NCI-H187 treated with DMSO at 0.1 percent for 48 hours (cell line): ENCODE measurements around the gene SLC38A7.
"Not testable (repeated sequence)": the region's sequence is repeated elsewhere in the genome, so short reads cannot be mapped to it uniquely, and the experiment has no call there.

Experiments
- DNase-seq: peaks from one replicate; lab custom pipeline; 2025; lab: John Stamatoyannopoulos, UW

The SLC38A7 gene

DNA sequence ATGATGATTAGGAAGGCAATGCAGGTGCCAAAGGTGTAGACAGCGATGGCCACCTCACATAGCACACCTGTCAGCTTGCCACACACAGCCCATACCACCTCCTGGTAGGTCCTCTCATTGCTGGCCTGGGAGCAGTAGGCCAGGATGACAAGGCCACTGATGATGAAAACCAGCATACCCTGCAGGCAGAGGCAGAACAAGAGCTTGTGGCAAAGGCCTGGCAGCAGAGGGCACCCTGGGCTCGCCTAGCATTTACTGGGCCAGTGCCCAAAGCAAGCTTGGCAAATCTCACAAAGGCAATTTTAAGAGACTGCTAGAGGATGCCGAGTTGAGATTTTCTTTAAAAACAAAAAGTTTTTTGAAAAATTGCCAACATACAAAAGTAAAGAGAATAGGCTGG is 5.9 kb downstream of the SLC38A7 start:
- no peak for DNase-seq

DNA sequence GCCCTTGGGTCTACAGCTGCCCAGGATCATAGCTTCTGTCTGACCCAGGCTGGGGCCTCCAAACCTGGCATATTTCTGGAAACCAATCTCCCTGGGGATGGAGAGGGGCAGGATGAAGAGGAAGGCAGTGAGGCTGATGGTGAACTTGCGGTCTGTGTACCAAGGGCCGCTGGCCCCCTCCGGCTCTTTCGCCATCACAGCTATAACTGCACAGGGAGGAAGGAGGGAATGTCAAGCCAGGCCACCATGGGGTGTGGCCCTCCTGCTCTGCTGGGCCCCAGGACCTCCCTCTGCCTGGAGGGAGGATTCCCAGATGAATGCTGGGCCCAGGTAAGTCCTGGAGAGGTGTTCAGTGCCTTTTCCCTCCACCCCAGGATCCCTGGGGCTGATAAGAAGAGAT is 6.3 kb downstream of the SLC38A7 start:
- no peak for DNase-seq

DNA sequence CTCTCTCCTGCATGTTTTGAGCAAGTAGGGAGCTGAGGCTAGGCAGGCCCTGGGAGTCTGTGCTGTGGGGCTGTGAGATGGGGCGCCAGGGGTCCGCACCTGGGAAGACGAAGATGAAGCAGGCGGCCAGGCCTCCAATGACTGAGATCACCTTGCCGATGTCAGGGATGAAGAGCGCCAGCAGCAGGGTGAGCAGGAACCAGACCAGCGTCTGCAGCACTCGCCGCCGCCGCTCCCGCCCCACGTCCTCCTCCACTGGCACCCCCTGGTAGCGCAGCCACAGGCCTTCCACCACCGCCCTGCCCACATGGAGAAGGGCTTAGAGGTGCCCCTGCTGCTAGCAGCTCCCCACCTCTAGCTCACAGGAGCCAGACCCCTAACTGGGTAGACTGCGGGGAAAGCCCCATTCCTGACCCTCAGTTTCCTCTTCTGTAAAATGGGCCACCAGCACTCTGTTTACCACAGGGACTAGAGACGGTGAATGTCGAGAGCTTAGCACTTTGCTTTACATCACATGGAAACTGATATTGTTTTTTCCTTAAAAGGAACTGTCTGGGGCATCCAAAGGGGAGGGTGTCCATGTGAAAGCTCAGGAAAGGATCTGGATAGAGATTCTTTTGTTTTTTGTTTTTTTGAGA is 13.5 kb downstream of the SLC38A7 start:
- no peak for DNase-seq

DNA sequence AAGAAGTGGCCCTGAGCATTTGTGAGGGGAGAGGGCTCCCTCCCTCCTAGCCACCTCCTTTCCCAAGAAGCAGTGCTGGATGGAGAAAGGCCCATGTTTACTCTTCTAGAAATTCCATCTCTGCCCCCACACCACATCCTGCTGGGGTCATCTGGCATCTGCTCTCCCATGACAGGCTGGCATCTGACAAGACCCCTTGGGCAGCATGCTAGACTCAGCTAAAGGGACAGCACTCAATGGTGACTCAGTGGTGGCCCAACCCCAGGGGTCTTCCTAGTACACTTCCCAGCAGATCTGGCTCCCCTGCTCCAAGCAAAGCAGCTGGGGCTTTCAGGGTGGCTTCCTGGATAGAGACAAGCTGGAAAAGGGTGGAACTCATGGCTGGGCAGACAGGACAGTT is 14.4 kb downstream of the SLC38A7 start:
- DNase-seq = no peak

DNA sequence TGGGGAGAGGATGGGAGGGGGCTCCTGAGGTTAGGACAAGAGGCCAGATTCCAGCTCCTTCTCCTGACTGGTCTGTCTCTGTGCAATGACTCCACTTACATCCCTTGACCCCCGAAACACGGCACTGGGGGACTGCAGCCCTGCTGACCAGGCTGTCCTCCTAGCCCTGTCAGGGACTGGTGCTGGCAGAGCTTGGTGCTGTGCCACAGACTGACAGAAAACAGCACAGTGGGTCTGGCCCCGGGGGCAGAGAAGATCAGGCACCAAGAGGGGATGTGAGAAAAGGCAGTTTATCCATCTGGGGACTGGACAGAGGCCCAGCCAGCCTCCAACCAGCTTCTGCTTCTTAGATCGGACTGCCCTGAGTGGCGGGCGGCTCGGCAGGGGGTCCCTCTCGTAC is 19.4 kb downstream of the SLC38A7 start:
- no peak for DNase-seq

DNA sequence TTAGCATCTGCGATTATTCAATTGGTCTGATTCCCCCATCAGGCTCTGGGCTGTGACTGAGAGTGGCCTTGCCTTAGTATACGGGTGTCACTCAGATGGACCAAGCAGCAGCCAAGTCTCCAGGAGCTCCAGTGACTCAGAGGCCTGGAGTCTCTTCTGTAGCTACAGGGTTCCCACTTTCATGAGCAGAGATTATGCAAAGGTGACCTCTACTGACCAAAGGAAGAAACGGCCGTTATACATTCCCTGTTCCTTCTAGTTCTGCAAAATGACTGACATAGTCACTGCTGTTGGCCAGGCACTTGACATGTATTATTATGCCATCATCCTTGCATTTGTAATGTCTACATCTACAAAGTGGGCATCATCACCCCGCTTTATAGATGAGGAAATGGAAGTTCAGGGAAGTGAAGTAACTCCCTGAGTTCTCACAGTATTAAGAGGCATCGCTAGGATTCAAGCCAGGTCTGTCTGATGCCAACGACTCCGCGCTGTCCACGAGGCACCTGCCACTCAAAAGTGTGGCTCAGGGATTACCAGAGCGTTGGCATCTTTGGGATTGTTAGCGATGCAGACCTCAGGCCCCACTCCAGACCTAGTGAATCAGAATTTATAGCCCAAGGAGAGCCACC is 23.3 kb downstream of the SLC38A7 start:
- DNase-seq = no peak

DNA sequence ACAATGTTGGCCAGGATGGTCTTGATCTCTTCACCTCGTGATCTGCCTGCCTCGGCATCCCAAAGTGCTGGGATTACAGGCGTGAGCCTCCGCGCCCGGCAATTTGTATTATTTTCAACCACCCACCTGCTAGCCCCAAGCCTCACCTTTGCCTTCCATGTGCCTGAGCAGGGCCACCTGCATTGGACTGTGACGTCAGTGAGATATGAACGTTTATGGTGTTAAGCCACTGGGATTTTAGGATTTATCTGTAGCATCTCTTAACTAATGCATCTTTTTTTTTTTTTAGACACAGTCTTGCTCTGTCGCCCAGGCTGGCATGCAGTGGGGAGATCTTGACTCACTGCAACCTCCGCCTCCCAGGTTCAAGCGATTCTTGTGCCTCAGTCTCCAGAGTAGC is 24.7 kb downstream of the SLC38A7 start:
- DNase-seq = not testable (repeated sequence)

DNA sequence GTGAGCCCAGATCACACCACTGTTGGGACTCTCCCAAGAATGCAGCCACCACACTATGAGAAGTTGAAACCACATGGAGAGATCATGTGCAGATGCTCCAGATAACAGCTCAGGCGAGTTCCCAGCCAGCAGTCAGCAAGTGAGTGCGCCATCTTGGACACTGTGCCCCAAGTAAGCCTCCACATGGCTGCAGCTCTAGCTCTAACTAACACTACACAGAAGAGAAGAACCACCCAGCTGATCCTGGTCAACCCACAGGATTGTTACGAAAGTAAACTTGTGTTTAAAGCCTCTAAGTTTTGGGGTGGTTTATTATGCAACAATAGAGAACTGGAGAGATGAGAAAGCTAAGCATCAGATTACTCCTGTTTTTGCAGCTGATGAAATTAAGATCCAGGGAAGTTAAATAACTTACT is 25.8 kb downstream of the SLC38A7 start:
- DNase-seq = no peak

DNA sequence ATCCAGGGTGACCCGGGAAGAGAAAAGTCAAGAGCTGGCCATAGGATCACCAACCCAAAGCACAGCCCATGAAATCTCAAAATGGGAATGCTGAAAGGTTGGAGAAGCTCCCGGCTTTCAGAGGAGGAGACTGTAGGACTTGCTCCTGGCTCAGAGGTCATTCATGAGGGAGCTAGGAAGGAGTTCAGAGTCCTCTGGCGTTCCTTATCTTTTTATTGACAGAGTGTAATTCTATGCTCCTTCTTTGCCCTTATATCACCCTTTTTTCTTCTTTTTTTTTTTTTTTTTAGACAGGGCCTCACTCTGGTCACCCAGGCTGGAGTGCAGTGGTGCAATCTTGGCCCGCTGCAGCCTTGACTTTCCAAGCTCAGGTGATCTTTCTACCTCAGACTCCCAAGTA is 27.7 kb downstream of the SLC38A7 start:
- DNase-seq = no peak

DNA sequence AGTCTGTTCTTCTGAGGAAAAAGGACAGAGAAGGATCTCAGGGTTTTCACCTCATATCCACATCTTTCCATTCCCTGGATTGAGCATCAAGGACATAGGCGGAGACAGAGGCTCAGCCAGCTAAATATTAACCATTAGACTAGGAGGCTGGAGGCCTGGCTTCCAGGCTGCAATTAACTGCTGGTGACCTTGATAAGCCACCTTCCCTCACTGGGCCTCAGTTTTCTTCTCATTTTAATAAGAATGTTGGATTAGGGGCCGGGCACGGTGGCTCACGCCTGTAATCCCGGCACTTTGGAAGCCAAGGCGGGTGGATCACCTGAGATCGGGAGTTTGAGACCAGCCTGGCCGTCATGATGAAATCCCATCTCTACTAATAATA is 29.4 kb downstream of the SLC38A7 start:
- no peak for DNase-seq

DNA sequence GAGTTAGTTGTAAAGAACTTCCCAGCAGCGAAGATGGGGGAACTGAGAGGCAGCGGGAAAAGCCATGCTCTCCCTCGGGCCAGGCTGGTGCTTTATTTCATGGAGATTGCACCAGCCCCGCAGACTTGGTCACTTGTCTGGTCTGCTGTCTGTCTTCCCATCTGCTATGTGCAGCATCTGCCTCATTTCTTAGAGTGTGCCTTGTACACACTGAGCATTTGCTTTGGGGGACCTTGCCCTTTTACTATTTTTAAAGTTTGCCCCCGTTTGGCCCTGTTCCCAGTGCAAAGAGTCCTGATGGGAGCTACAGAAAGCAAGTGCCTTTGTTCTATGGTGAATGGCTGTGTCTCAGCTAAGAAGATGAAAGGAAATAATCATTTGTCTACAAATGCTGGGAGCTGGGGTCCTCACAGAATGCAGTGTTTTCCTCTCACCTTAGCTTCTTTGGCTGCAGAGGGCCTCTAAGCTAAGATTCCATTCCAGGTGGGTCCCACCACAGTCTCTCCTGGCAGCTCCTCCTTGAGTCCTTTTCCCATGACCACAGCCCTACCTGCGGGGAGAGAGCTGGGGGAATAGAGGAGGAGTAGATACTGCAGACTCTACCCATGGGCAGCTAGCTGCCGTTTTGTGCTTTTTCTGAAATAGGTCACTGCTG is 29.9 kb downstream of the SLC38A7 start:
- no peak for DNase-seq

DNA sequence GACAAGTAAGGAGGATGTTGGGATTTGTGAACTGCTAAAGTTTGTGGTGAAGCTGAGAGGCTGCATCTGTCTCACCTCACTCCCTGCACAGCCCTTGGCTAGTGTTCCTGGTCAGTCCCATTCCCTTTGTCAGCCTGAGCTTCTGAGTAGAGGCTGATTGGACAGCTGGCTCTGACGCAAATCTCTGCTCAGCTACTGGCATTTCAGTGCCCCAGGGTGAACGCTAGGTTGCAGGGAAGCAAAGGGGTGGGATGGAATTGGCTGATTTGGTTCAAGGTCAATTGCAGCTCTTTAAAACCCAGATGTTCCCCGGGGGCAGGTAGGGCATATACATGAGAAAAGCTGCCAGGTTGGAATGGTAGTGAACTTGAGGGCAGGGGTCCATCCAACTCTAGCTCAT is 31.8 kb downstream of the SLC38A7 start:
- DNase-seq = no peak

DNA sequence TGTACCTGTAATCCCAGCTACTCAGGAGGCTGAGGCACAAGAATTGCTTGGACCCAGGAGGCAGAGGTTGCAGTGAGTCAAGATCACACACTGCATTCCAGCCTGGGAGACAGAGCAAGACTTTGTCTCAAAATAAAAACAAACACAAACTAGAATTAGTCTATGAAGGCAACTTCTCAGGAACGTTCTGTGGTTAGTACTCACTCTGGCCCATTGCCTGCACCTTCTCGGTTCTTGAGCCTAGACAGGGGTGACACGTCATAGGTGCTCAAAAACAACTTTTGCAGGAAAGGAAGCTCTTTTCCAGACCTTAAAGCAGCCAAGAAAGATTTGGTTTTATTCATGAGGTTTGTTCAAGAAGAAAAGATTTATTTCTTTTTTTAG is 32.6 kb downstream of the SLC38A7 start:
- DNase-seq = no peak

DNA sequence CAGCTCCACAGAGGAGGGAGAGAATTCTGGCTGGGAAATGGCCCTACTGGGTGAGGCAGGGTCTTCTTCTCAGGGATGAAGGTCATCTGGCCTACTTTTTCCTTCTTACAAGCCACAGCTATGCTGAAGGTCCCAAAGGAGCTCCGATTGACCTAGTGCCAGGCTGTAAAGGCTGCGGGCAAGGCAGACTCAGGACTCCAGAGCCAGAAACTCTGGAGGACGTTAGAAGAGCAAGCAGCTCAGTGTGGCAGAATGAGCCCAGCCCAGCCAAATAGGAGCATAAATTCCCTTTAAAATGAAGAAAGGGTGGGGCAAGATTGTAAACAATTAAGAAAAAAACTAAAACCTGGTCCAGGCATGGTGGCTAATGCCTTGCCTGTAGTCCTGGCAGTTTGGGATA is 34.9 kb downstream of the SLC38A7 start:
- no peak for DNase-seq

DNA sequence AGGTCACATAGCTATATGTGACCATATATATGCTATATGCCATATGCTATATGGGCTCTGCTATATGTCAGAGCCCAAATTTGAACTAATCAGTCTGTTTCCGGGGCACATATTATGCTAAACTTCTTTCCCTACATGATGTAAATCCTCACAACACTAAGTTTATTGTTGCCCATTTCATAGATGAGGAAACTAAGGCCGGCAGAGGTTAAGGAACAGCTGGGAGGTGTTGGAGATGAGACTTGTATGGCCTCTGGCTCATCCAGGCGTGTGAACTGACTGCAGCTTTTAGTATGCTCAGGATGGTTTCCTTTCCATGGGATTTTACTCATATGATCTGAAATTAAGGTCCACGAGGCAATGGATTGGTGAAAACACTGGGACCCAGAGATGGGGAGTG is 37.5 kb downstream of the SLC38A7 start:
- no peak for DNase-seq

DNA sequence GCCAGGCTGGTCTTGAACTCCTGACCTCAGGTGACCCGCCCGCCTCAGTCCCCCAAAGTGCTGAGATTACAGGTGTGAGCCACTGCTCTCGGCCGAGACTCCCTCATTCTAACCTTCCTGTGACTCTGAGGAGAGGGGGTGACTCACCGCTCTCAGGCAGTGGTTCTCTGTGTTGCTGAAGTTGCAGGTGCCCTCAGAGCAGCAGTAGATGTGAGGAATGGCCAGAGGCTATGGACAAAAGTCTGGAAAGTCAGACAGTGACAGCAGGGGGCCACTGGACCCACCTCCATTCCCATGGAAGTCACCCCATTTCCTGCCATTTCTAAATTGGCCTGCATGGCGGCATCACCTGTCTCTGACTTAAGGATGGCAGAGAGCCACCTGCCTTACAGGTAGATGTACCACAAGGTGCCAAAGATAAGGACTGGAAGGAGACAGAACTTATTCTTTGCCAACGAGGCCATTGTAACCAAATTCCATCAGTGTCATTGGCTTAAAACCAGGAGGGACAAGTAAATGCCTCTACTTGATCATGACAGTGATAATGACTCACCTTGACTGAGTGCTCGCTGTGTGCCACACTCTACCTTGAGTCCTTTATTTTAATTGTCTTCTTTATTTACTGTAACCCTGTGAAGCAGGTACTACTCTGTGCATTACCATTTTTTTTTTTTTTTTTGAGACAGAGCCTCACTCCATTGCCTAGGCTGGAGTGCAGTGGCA is 39.6 kb downstream of the SLC38A7 start:
- no peak for DNase-seq

DNA sequence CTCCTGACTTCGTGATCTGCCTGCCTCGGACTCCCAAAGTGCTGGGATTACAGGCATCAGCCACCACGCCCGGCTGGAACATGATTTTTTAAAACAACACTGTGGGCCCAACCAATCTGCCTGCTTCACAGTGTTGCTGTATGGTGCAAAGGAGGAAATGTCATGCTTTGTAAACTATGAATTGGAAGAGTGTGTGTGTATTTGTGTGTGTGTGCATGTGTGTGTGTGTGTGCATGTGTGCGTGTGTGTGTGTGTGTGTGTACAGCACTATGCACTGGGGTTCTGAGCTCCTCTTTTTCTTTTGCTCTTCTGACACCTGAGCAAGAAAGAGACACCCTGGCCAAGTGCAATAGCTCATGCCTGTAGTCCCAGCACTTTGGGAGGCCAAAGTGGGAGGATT is 40.5 kb downstream of the SLC38A7 start:
- no peak for DNase-seq

DNA sequence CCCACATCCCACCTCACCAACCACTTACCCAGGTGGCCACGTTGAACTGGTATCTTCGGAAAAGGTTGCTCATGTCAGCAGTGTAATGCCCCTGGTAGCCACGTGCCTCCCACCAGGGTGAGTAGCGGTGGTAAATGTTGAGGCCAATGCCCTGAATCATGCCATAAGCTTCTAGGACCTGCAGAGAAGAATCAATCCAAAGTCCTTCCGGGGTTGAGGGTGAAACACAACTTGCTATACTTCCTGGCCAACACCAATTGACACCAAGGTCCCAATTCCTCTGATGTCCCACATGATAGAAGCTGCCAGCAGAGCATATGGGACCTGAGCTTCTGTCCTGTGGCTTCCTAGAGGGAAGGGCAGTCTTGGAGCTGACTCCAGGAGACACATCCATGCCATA is 43.6 kb downstream of the SLC38A7 start:
- no peak for DNase-seq

DNA sequence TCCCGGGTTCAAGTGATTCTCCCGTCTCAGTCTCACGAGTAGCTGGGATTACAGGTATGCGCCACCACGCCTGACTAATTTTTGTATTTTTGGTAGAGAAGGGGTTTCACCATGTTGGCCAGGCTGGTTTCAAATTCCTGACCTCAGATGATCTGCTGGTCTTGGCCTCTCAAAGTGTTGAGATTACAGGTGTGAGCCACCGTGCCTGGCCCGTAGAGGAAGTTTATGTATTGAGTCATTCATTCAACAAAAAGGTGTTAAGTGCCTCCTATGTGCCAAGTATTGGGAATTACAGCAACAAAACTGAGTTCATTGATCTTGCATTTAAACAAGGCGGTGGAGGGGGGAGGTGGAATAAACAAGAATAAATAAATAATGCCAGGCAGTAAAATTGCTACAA is 44.7 kb downstream of the SLC38A7 start:
- DNase-seq = no peak

DNA sequence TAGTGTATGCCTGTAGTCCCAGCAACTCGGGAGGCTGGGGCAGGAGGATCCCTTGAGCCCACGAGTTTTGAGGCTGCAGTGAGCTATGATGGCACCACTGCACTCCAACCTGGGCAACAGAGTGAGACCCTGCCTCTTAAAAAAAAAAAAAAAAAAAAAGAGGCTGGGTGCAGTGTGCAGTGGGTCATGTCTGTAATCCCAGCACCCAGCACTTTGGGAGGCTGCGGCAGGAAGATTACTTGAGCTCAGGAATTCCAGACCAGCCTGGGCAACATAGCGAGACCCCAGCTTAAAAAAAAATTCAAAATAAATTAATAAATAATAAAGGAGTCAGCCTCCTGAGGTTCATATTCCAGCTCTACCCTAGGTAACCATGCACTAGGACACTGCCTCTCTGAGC is 45.3 kb downstream of the SLC38A7 start:
- DNase-seq = no peak

DNA sequence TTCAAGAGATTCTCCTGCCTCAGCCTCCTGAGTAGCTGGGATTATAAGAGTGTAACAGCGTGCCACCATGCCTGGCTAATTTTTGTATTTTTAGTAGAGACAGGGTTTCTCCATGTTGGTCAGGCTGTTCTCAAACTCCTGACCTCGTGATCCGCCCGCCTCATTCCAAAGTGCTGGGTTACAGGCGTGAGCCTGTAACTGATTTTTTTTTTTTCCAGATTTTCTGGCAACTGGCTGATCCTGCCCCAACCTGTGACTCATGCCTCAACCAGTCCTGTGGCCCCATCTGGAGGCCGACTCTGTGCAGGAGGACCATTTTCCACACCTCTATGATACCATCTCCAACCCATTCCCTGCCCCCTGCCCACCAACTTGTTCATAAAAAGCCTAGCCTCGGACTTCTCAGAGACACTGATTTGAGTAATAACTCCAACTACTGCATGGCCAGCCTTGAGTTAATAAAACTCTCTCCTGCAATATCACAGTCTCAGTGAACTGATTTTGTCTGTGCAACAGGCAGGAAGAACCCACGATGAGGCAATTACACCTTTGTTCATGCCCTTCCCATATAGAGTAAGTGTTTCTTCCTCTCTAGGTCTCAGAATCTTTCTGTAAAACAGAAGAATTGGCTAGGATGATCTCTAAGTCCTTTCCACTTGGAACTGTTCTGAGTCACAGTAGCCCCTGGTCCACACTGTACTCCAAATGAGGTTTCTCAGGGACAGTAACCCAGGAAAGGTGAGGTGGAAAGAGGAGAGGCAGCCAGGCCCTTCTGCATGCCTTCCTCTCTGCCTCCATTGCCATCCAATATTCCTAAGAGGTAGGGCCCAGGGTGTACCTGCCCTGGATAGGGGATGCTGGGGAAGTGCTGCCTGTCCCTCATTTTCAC is 46.2 kb downstream of the SLC38A7 start:
- DNase-seq = no peak

DNA sequence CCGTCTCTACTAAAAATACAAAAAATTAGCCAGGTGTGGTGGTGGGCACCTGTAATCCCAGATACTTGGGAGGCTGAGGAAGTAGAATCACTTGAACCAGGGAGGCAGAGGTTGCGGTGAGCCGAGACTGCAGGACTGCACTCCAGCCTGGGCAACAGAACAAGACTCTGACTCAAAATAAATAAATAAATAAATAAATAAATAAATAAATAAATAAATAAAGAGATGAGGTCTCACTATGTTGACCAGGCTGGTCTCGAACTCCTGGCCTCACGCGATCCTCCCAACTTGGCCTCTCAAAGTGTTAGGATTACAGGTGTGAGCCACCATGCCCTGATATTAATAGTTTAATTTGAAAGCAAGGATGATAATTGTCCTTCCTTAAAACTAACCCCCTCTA is 47.5 kb downstream of the SLC38A7 start:
- DNase-seq = not testable (repeated sequence)
